Keratinocyte (primary cell): ENCODE data around the gene NDUFS7. TPM values are rescaled to one million over a fixed set of nuclear protein-coding genes. Genes with fewer than 3 reads are reported as not detected.

Experiments
- DNase-seq: peaks from one replicate; pipeline ENCODE4 v3.0.0-alpha.2; 2011; ENCODE audit warnings: low read depth, missing footprints, low spot score
- FAIRE-seq: peaks from 2 replicates; lab custom pipeline; 2011; peaks lifted over from hg19 to GRCh38; lab: Jason Lieb, UNC
- H2AFZ ChIP-seq: 2 replicates; pipeline ENCODE4 v1.6.0; 2012; ENCODE audit warnings: low read length, control low read depth, inconsistent platforms; ENCODE audit not compliant: control insufficient read depth
- H3K27ac ChIP-seq: 2 replicates; pipeline ENCODE4 v1.5.1; 2011; ENCODE audit warnings: low read length; ENCODE audit not compliant: control insufficient read depth, insufficient read depth
- H3K27me3 ChIP-seq: 3 replicates; pipeline ENCODE4 v1.6.0; 2011; ENCODE audit warnings: low read length; ENCODE audit not compliant: control insufficient read depth, insufficient read depth; ENCODE audit errors: extremely low read depth
- H3K36me3 ChIP-seq, 2 experiments: 2 replicates in 1 of 2; 3 replicates in 1 of 2; pipeline ENCODE4 v1.5.1; 2011; ENCODE audit warnings: low read length in 2 of 2, mild to moderate bottlenecking in 1 of 2; ENCODE audit not compliant: control insufficient read depth in 2 of 2, insufficient read depth in 2 of 2; ENCODE audit errors: extremely low read depth in 1 of 2
- H3K4me1 ChIP-seq: 3 replicates; pipeline ENCODE4 v1.5.1; 2011; ENCODE audit warnings: low read length; ENCODE audit not compliant: control insufficient read depth, insufficient read depth; ENCODE audit errors: extremely low read depth
- H3K4me2 ChIP-seq: 3 replicates; pipeline ENCODE4 v1.6.0; 2011; ENCODE audit warnings: low read depth, low read length; ENCODE audit not compliant: control insufficient read depth, insufficient read depth; ENCODE audit errors: extremely low read depth
- H3K4me3 ChIP-seq, 3 experiments: fragments of 200-600 bp in 1 of 3; sonication (generic) in 1 of 3; 2 replicates in 2 of 3; 3 replicates in 1 of 3; pipeline ENCODE4 v1.5.1; 2011 to 2016; ENCODE audit warnings: low read length in 3 of 3, mild to moderate bottlenecking in 3 of 3, control low read depth in 2 of 3, inconsistent platforms in 1 of 3, low read depth in 1 of 3, mixed read lengths in 1 of 3, mixed run types in 1 of 3, moderate library complexity in 1 of 3; ENCODE audit not compliant: control insufficient read depth in 2 of 3, insufficient read depth in 2 of 3; ENCODE audit errors: extremely low read depth in 1 of 3
- H3K79me2 ChIP-seq: 2 replicates; pipeline ENCODE4 v1.6.0; 2012; ENCODE audit warnings: low read length; ENCODE audit not compliant: control insufficient read depth, insufficient read depth
- H3K9ac ChIP-seq: 3 replicates; pipeline ENCODE4 v1.6.0; 2011; ENCODE audit warnings: low read length; ENCODE audit not compliant: control insufficient read depth, insufficient read depth; ENCODE audit errors: extremely low read depth
- H3K9me1 ChIP-seq: 3 replicates; pipeline ENCODE4 v1.6.0; 2011; ENCODE audit warnings: low read length; ENCODE audit not compliant: control insufficient read depth, insufficient read depth; ENCODE audit errors: extremely low read depth
- H3K9me3 ChIP-seq: 2 replicates; pipeline ENCODE4 v1.5.1; 2012; ENCODE audit warnings: low read depth, low read length; ENCODE audit not compliant: control insufficient read depth
- H4K20me1 ChIP-seq: 3 replicates; pipeline ENCODE4 v1.6.0; 2011; ENCODE audit warnings: low read length; ENCODE audit not compliant: control insufficient read depth, insufficient read depth; ENCODE audit errors: extremely low read depth
- EZH2 ChIP-seq: IDR thresholded peaks from one replicate; pipeline ENCODE4 v1.6.1; 2012; ENCODE audit warnings: inconsistent platforms, mild to moderate bottlenecking, low read length, moderate library complexity
- dilution Hi-C: fragments of 300-500 bp; cut with MboI; formaldehyde crosslinking; loops from one replicate; pipeline ENCODE4 v1.7.0; 2020; ENCODE audit warnings: low sequenced_read_pairs; ENCODE audit not compliant: extremely low pct_ligation_motif_present
- polyA plus RNA-seq, 5 experiments: library from polyadenylated mRNA; depleted of rRNA in 3 of 5; stranded (reverse) in 3 of 5; stranded (forward) in 1 of 5; unstranded in 1 of 5; fragments of >200 nt; gene quantifications; 1 replicate in 1 of 5; 2 replicates in 3 of 5; 3 replicates in 1 of 5; pipeline versions ENCODE4 v1.2.1 to v1.2.3, GENCODE V29; 2011 to 2012; ENCODE audit warnings: missing spikeins in 2 of 5, low read depth in 1 of 5, low replicate concordance in 1 of 5
- TF ChIP-seq, protein P1 (sequence below), 3 experiments: IDR thresholded peaks in 1 of 3; conservative IDR thresholded peaks in 1 of 3; optimal IDR thresholded peaks in 1 of 3; 2 replicates in 2 of 3; 3 replicates in 1 of 3; pipeline versions ENCODE3 to v1.5.1; 2011; ENCODE audit warnings: low read length in 3 of 3, mild to moderate bottlenecking in 3 of 3, moderate library complexity in 2 of 3, control low read depth in 1 of 3, inconsistent platforms in 1 of 3; ENCODE audit not compliant: insufficient read depth in 2 of 3; ENCODE audit errors: extremely low read depth in 1 of 3

The NDUFS7 gene
- polyA plus RNA-seq, 1 donor (not counting 4 experiments of a cell fraction or from before 2014, with no cell fraction given) = 23.2 TPM

GRCh38 chr19:1349211-1349610 lies 34.5 kb upstream of the NDUFS7 start:
- dilution Hi-C loops = no loop called here
- no peaks in the 10 kb centered on the region for H3K79me2 ChIP-seq
- H2AFZ ChIP-seq = no peak overlapping the region
- H3K4me3 ChIP-seq = no peak overlapping the region
- DNase-seq (no peak), FAIRE-seq (no peak)
- H3K9me1 ChIP-seq = no peaks in the 10 kb centered on the region
- no peak overlapping the region for H3K4me2 ChIP-seq
- TF ChIP-seq EZH2 = no peak
- TF ChIP-seq, protein P1, sequence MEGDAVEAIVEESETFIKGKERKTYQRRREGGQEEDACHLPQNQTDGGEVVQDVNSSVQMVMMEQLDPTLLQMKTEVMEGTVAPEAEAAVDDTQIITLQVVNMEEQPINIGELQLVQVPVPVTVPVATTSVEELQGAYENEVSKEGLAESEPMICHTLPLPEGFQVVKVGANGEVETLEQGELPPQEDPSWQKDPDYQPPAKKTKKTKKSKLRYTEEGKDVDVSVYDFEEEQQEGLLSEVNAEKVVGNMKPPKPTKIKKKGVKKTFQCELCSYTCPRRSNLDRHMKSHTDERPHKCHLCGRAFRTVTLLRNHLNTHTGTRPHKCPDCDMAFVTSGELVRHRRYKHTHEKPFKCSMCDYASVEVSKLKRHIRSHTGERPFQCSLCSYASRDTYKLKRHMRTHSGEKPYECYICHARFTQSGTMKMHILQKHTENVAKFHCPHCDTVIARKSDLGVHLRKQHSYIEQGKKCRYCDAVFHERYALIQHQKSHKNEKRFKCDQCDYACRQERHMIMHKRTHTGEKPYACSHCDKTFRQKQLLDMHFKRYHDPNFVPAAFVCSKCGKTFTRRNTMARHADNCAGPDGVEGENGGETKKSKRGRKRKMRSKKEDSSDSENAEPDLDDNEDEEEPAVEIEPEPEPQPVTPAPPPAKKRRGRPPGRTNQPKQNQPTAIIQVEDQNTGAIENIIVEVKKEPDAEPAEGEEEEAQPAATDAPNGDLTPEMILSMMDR (optimal IDR thresholded peaks at IDR 0.05 in 1 of 3, IDR thresholded peaks at IDR 0.05 in 1 of 3, conservative IDR thresholded peaks at IDR 0.05 in 1 of 3; ENCODE audit: extremely low read depth in 1 of 3, insufficient read depth in 2 of 3, low read length in 3 of 3) = no peak
- H3K27ac ChIP-seq = no peak overlapping the region
- H3K27me3 ChIP-seq = no peaks in the 10 kb centered on the region
- no peak overlapping the region for H3K9ac ChIP-seq
- no peaks in the 10 kb centered on the region for H3K36me3 ChIP-seq
- H3K4me1 ChIP-seq = no peaks in the 10 kb centered on the region
- no peaks in the 10 kb centered on the region for H3K9me3 ChIP-seq
- no peaks in the 10 kb centered on the region for H4K20me1 ChIP-seq

DNA sequence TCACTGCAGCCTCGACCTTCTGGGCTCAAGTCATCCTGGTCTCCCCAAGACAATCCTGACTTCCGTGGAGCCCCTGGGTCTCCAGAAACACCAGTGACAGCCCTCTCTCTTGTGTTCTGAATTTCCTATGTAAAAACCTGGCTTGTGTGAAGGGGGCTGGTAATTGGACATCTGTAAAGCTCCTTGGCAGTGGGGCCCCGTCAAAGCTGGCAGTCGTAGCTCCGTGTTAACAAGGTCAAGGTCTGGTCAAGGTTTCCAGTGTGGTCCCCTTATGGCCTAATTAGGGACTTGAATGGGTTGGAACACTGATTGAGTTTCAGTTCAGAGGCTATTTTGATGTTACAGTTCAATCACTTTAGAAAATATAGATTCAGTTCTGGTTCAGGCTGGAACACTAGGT lies 32.8 kb upstream of the NDUFS7 start:
- Histone ChIP-seq H3K4me1 (peaks cover under 1% of the 10 kb centered on the region), H3K36me3 (no peaks in the 10 kb centered on the region), H3K9me3 (no peaks in the 10 kb centered on the region), H3K27ac (no peak overlapping the region), H3K4me3 (no peak overlapping the region), H4K20me1 (no peaks in the 10 kb centered on the region), H3K9me1 (no peaks in the 10 kb centered on the region), H3K9ac (no peak overlapping the region), H2AFZ (no peak overlapping the region), H3K4me2 (no peak overlapping the region), H3K79me2 (peaks cover 2% of the 10 kb centered on the region), H3K27me3 (no peaks in the 10 kb centered on the region)
- TF ChIP-seq, protein P1 (optimal IDR thresholded peaks at IDR 0.05 in 1 of 3, IDR thresholded peaks at IDR 0.05 in 1 of 3, conservative IDR thresholded peaks at IDR 0.05 in 1 of 3; ENCODE audit: extremely low read depth in 1 of 3, insufficient read depth in 2 of 3, low read length in 3 of 3) = no peak
- no peak for TF ChIP-seq EZH2
- no peak for DNase-seq
- dilution Hi-C loops = no loop called here
- no peak for FAIRE-seq
